Hepatocyte (in vitro differentiated cells): ENCODE data around the gene ATN1.

Experiments used
- CTCF ChIP-seq: fragments of 200-600 bp; sonication (generic); IDR thresholded peaks from 2 replicates; pipeline ENCODE4 v1.5.1; 2016; ENCODE audit warnings: antibody characterized with exemption, mild to moderate bottlenecking; ENCODE audit not compliant: poor library complexity
- EZH2phosphoT487 ChIP-seq: fragments of 200-600 bp; sonication (generic); IDR thresholded peaks from one replicate; pipeline ENCODE4 v1.6.1; 2018; ENCODE audit warnings: antibody characterized with exemption, mild to moderate bottlenecking, low read depth, moderate library complexity; ENCODE audit not compliant: unreplicated experiment, severe bottlenecking

- TF ChIP-seq EZH2phosphoT487 (no peak), CTCF (no peak)
Observed at GRCh38 chr12:6909421-6910145, 18.2 kb upstream of the ATN1 start.
